Left renal pelvis (tissue), 4 donors: ENCODE measurements around the gene SNX9. TPM values are rescaled to one million over a fixed set of nuclear protein-coding genes. Genes with fewer than 3 reads are reported as not detected.

Experiments
- DNase-seq, 4 donors: peaks; one replicate each; pipeline ENCODE4 v3.0.0-alpha.2; 2013; ENCODE audit warnings: low read depth in 4 of 4, low spot score in 3 of 4
- polyA plus RNA-seq, 4 donors: library from polyadenylated mRNA; unstranded; fragments of 120-200 nt; gene quantifications; one replicate each; pipeline ENCODE4 v1.2.1, GENCODE V29; 2013; ENCODE audit not compliant: insufficient read length in 4 of 4

Gene SNX9
- polyA plus RNA-seq, 4 donors, result 33.8 to 48.4 (median 40.3) TPM

DNA sequence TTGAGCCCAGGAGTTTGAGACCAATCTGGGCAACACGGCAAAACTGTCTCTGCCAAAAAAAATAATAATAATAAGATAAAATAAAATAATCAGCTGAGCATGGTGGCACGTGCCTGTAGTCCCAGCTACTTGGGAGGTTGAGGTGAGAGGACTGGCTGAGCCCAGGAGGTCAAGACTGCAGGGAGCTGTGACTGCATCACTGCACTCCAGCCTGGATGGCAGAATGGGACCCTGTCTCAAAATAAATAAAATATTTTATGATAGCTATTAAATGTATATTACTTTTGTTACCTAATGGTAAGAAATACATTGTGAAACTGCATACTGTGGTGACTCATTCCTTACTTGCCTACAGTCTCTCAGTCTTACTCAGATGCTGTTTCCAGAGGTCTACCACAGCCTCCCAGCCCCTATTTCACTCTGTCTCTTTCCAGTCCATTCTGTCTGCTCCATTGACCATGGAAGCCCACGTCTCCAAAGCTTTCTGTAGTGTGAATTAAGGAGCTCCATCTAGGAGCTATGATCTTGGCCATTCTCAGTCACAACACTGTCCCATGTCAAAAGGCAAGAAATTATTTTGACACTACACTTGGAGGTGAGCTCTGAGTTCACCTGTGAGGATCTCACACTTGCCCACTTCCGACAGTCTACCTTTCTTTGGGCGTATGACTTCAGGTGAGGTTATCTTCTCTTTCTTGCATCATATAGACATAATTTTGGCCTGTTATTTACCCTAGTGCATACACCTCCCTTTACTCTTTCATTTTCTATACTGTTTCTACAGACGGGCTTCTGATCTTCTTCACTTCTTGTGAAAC is 22.4 kb upstream of the SNX9 start:
- DNase-seq, result no peak

DNA sequence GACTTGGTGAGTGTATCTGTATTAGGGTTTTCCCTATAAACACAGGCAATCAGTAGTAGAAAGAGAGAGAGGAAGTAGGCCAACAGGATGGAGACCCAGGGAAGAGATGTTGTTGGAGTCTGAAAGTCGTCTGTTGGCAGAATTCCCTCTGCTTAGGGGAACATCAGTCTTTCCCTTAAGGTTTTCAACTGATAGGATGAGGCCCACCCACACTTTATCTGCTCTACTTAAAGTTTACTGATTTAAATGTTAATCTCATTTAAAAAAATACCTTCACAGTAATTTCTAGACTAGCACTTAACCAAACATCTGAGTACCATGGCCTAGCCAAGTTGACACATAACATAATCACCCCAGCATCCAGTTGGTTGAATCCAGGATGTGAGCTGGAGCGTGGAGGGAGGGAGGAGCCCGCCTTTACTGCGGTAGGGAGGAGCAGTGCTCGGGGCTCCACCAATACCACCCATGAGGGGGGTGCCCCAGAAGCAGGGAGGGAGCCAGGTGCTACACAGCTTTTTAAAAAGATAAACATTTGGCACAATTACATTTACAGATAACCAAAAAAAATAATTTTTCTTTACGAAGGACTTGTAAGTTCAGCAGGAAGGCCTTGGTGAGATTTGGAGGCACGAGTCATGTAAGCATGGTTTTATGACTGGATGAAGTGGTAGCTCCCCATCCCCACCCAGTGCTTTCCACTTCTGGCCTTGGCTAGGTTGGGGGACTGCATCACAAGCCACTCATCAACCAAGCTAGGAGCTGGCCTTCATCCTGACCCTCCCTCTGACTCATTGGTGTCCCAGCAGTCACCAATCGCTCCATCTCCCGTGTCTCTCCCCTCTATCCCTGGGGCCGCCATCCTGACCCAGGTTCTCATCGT is 18.4 kb upstream of the SNX9 start:
- DNase-seq, result no peak

DNA sequence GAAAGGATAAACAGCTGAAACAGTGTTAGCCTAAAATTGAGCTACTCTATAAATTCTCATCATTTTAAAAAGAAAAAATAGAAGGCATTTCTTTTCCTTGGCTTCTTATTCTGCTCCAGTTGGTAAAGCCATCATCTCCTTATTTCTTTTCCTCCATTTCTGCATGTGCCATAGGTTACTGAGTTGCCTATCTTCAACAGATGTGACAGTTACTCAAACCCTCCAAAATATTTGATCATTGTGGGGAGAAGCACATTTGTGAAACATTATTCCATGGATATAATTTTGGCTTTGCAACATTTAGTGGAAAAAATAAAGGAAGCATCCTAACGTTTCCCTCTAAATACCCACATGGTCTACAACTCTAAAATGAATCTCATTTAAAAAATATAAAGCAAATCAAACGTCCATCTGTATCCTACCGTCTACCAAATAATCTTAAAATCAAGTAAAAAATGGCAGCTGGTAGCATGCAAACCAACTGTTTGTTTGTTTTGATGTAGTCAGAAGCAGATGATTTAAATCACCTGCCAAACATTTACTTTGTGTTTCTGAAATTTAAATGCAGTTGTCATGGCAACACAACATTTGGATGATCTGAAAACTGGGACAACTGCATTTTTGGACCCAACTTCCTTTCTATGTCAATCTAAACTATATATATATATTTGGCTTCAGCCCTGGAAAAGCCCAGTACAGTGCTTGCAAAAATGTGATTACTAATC is 16.8 kb upstream of the SNX9 start:
- DNase-seq, result no peak

DNA sequence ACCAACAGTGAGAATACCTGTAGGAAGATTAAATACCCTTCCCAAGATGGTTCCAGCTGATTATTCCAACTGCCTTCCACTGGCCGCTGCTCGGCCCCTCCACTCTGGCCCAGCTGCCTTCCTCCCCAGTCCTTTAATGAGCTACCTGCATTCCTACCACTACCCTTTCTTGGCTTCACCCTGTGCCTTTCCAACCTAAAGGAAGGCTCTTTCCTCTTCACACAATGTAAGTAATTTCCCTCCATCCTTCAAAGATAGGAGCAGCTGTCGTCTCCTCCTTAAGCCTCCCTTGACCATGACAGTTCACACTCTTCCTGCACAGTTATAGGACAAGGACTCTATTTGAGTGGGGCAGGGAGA is 16.2 kb upstream of the SNX9 start:
- DNase-seq, result no peak

DNA sequence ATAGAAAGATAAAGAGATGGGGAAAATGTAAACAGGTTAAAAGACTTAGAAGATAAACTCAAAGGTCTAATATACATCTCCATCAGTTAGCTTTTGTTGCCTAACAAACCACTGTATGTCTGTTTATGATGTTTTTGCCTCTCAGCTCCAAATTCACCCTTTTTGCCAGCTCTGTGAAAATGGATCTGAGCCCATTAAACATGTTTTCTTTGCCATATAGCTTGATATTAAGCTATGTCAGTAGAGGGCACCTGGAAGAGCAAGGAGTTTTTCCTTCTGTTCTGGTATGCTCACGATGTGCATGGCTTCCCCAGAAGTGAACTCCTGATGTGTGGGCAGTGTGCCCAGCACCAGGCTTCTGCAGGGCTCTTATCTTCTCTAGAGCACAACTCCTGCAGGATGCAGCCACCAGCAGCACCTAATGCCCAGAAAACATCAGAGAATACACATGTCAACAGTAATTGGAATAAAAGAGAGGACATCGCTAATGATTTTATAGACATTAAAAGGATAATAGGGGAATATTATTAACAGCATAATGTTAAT is 14.6 kb upstream of the SNX9 start:
- DNase-seq, result no peak

DNA sequence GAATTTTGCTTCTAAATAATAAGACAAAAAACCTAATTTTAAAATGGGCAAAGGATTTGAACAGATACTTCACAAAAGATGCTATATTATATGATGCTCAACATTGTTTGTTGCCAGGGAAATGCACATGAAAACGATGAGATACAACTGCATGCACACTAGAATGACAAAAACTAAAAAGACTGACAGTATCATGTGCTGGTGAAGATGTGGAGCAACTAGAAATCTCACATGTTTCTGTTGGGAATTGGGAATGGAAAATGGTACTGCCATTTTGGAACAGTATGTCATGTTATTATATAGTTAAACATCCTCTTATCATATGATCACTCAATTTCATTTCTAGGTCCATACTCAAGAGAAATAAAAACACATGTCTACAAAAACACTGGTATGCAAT is 13.4 kb upstream of the SNX9 start:
- DNase-seq, result no peak

DNA sequence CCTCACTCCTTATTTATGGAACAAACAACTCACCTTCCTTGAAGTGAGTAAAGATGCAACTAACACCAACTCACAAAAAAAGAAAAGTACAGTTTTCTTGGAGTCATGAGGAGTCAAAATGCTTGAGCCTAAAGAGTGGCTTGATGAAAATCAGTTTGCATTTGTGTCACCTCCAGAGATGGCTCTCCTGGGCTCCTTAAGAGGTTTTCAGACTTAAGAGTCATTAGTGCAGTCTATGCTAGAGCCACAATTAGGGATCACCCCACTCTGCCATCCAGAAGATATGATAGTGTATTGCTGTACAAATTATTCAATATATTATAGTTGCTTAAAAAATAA is 11.9 kb upstream of the SNX9 start:
- no peak for DNase-seq

DNA sequence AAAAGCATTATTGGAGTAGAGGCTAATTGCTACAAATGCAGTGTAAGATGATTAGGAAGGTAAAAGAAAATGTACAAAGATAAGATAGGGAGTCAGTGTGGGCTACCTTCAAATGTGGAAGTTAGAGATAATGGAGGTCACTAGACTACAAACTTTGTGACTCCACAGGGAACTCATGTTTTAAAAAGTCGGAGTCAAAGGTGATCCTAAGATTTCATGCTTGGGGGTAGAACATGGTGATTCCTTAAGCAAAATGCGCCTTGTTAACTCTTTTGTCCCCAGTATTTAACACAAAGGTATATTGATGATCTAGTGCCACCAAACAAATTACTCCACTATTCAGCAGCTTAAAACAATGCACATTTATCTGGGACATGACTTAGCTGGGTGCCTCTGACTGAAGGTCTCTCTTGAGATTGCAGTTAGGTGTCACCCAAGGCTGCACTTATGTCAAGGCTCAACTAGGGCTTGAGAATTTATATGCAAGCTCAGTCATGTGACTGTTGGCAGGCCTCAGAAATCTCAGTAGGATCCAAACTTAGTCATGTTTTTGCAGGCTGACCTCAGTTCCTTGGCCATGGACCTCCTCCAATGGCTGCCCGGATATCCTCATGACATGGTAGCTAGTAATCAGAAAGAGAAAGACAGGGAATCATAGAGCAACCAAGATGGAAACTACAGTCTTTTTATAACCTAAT is 11.4 kb upstream of the SNX9 start:
- DNase-seq, result no peak

DNA sequence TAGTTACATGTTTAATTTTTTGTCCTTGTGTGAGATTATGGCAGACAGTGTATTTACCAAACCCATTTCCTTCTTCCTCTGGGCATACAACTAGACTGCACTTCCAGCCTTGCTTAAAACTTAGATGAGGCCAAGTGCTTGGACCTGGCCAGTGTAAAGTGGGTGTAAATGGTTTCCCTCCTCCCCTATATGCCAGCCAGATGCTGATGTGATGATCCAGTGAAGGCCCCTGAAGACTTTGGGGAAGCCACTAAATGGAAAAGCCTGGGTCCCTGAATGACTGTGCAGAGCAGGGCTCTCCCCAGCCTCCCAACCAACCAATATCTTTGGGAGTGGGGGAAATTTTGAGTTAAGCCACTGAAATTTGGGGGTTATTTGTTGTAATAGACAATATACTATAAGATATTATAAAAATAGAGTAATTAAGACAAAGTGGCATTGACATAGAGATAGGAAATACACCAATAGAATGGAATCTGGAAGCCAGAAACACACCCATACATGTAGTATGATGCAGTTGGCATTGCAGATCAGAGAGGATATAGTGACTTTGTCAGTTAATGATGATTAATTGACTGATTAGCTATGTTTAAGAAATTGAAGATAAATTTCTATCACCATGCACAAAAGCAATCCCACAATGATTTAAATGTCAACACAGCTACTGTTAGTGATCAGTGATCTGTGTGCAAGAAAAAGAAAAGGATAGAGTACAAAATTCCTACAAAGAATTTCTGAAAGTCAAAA is 10.4 kb upstream of the SNX9 start:
- no peak for DNase-seq

DNA sequence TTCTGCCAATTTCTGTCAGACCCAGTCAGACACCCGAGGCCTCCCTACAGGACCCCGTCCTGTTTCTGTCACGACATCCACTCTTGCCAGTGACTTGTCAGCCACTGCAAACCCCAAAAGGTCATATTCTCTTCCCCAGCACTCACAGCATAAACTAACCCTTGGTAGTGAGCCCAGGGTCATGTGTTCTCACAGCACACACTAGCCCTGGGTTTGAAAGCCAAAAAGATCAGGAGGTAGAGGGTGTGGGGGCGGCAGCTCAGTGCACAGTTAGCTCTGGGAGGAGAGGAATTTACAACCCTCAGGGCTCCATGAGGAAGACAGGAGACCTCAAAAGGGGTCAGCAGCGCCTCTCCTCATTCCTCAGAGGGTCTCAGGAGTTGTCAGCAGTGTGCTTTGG is 9.9 kb upstream of the SNX9 start:
- DNase-seq, result no peak

DNA sequence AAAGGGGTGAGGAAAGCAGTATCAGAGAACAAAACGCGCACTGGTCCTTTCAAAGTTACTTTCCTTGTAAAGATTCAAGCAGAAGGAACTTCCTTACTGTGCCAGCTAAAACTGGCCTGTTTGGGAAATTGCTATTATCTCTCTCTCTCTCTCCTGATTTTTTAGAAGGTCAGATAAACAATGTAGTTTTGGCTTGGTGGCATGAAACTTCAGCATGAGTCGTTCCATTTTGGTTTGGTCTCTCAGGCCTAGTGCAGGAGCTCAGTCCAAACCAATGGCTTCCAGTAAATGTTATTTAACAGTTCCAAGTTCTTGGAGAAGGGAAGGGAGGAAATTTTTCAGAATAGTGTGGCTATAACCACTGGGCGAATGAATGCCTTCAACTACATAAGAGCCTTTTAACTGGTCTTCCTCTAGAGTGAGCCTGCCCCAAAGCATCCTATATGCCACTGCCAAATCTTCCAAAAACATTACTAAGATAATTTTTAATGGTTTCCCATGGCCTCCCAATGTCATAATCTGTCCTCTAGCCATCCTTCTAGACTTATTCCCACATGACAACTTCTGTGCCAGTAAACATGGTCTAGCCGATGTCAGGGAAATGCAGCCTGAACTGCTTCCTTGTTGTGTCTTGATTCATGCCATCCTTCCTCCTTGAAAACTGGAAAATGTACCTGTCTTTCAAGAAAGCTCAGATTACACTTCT is 9.1 kb upstream of the SNX9 start:
- DNase-seq, result no peak

DNA sequence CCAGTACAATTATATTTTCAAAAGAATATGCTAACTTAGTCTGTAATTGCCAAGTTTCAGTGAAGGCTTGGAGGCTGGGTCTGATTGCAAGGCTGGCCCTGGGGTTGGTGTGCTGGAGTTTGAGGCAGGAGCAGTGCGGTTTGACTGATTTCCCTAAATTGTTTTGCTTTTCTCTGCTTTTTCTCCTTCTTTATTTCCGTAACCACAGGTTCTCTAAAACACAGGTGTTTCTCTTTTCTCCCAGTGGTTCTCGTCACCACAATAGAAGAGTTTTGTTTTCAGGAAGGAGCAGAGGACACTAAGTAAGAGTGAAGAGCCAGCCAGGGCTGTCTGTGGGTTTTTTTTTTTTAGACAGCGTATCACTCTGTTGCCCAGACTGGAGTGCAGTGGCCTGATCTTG is 8.2 kb upstream of the SNX9 start:
- no peak for DNase-seq

DNA sequence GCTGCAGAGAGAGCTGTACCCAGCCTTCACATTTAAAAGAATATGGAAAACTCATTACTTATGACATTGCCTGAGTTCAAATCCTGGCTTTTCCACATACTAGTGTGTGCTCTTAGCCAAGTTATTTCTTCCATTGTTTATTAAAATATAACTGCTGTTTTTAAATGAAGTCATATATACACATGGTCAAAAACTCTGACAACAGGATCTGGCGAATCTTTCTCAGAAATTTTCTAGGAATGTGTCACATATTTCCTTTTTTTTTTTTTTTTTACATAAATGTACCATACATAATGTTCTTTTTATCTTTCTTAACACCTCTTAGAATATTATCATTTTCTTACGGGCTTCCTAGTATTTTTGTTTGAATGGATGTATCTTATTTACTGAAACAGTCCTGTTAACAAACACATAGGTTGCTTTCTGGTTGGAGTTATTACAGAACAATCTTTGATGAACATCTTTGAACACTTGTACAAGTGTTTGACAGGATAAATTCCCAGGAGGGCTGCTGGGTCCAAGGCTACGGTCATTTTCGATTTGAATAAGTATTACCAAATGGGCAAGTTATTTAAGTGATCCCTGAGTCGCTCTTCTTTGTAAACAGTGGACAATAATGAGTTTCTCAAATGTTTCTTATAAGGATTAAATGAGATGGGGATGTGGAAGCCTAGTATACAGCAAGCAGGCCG is 1.6 kb upstream of the SNX9 start:
- DNase-seq, result no peak

DNA sequence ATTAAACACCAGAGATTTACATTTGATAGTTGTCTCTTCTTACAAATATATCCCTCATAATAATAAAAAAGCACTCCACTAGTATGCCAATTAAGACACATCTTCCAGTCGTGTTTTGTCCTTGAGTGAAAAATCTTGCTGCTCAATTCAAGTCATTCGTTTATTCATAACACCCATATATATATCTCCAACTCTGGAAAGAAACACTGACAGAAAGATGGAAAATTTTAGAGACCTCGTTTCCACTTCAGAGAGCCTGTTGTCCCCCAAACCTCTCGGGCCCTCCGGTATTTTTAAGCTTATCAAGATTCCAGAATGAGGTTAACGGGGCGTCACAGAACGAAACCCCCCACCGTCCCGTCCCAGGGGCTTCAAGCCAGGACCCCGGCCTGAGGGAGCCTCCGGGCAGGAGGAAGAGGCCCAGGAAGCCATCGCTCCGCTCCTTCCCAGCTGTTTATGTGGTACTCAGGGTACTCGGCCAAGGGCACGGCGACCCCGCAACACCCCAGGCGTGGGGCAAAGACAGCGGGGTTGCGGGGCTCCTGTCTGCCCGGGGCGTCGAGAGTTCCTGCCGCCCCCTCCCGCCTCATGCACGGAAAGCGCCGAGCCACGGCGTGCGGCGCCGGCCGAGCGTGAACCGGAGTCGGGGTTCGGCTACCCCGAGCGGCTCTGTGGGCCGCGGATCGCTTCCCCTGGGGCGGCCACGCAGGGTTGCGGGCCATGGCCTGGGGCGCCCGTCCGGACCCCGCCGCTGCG is 623 bp upstream of the SNX9 start:
- DNase-seq, result peak in 1 of 4 donors; percentile 29

DNA sequence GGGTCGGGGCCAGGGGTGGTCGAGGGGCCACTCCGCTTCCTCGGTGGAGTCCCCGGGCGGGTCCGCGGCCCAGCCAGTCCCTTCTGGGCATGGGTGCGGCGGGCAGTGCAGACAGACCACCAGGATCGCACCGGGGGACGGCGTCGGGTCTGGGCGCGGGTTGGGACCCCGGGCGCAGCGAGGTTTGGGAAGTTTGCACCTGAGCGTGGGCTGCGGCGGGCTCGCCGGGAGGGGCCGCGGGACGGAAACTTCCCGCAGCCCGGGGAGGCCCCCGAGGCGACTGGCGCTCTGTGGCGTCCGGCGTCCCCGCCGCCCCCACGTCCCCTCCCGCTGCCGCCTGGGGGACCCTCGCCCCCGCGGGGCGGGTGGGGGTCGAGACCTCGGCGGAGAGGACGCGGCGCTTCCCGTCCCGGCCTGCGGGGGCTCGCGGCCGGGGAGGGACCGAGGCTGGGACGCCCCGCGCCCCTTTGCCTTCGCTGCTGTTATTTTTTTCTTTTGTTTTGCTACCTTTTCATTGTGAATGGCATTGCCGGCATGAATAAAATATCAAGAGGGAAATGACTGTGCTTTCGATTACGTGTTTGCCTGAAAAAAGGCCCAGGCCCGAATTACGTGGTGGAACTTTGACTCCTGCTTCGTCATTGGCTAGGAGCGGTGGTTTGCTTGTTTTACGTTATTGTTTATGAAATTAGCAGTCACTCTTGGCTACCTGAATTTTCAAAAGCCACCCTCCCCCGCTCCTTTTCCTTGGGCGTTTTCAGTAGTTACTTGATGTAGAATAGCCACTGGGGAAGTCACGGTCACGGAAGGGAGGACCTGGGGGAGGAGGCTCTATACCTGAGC is 703 bp downstream of the SNX9 start:
- peak in 2 of 4 donors; percentile 50 for DNase-seq

DNA sequence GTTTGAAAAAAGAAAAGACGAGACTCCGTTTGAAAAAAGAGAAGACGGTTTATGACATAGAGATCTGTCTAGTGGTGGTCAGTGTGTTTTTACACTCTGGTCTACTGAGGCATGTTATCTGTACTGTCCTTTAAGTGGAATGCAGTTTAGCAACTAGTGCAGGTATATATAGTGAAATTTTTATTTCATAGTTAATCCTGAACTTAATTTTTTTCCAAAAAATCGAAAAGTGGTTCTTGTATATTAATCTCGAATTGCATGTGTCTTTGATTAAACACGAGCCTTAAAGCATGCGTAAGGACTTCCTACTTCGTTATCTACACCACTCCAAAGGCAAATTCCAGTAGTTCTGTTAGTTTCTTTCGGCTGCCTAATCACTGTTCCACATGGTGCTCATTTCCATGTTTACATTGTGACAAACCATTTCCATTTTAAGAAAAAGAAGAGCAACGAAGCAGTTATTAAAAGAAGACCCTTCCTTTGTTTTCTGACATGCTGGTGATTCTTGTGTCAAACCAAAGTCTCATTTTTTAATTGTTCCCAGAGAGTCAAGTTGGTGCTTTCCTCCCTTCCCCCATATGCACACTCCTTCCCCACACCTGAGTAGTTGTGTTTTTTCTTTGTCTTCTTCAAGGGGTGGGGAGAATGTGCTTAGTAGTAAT is 2.3 kb downstream of the SNX9 start:
- no peak for DNase-seq
